GM15510 (cell line): Measurements from ENCODE around the gene PIGW.

Source experiments
- POLR2A ChIP-seq: IDR thresholded peaks from 3 replicates; pipeline ENCODE4 v1.6.1; 2011; ENCODE audit warnings: borderline replicate concordance; ENCODE audit not compliant: insufficient read length; ENCODE audit errors: extremely low read depth

Gene PIGW

GRCh38 chr17:36501963-36502362, 32.8 kb upstream of the PIGW start:
- no peak for TF ChIP-seq POLR2A

- TF ChIP-seq POLR2A, result no peak
These were observed 31.2 kb upstream of the PIGW start for GRCh38 chr17:36503456-36504155.

DNA sequence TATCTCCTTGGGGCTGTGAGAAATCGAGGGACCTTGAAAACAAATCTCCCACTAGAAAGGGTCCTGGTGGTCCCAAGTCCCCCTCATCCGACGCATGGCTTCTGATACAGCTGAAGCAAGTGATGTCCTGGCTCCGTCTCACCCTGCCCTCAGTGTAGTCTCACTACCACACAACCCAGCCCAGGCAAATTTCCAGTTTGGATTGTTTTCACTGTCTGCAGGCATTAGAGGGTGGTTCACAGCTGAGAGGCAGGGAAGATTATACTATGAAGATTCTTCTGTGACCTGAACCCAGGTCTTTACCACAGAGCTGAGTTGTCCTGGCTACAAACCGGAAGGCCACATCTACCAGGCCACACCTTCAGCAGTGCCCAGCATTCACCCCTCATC, 30.6 kb upstream of the PIGW start:
- no peak for TF ChIP-seq POLR2A

DNA sequence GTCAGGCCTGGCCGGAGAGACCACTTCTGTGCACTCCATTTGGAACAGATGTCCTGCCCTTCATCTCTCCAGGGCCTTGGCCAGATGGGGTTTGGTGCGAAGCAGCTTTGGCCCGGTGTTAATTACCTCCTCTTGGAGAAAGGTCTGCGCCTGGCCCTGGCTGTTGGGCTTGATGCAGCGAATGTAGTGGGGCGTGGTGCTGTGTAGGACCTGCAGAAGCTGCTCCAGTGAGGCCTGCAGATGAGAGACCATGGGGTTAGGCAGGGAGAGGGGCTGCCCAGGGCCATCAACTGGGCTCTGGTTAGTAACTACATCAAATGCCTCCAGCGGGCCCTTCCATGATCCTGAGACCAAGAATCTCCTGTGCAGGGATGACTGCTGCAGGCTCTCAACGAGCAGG, 29.6 kb upstream of the PIGW start:
- TF ChIP-seq POLR2A, result no peak

DNA sequence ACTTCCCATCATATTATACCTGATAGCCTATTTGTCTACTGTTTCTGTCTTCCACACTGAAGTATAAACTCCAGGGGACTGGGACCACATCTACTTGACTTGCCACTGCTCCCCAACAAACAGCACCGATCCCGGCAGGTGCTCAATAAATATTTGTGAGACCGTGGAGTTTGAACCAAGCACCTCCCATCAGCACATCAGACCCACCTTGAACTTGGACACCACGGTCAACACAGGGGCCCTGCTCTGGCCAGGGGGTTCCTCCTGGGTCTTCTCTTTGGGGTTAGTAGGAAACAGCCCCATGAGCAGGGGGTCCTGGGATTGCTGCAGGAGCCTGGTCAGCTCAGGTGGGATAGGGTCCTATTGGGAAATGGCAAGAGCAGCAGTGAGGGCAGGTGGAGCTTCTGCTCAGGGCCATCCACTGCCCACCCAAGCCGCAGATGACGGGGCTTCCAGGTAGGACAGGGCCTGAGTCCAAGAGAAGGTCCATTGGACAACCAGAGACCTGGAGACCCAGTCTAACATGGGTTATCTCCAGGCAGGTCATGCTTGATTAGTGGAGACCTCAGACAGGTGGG, 28.4 kb upstream of the PIGW start:
- no peak for TF ChIP-seq POLR2A

GRCh38 chr17:36506831-36507230, 28.0 kb upstream of the PIGW start:
- no peak for TF ChIP-seq POLR2A

GRCh38 chr17:36507266-36507665, 27.5 kb upstream of the PIGW start:
- TF ChIP-seq POLR2A, result no peak

GRCh38 chr17:36509272-36509985, 25.4 kb upstream of the PIGW start:
- TF ChIP-seq POLR2A, result no peak

GRCh38 chr17:36510636-36511035, 24.2 kb upstream of the PIGW start:
- TF ChIP-seq POLR2A, result no peak

DNA sequence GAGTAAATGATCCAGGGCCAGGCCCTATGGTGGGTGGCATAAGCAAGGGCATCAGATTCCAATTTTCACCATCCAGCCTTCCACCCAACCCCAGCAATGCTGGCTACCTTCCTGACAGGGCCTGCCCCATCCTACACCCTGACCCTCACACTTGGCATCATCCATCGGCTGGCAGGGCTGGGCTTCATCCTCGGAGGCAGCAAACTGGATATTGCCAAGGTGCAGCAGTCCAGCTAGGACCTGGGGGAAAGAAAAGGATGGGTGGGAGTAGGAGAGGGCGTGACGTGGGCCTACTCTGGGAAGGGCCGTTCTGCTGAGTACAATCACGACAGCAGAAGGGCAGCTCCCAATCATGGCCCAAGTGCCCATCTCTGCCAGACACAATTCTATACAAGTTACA, 23.6 kb upstream of the PIGW start:
- no peak for TF ChIP-seq POLR2A

DNA sequence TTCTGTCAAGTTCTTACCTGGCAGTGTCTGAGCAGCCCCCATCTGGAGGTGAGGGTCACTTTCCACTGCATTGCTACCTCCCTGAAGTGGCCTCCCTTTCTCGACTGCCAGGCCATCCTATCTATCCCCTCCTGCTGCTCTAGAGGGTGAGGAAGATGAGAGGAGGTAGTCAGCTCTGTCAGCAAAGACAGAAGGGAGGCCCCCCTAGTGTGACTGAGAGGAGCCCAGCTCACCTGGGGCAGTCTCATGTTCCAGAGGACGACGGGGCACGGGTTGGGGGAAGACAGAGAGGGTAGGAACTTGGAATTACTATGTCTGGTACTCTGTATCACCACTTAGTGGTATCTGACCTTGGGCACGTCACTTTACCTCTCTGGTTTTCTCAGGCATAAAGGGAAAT, 22.1 kb upstream of the PIGW start:
- no peak for TF ChIP-seq POLR2A

- no peak for TF ChIP-seq POLR2A
These were observed 19.9 kb upstream of the PIGW start for GRCh38 chr17:36514856-36515255.

GRCh38 chr17:36515837-36516236, 18.9 kb upstream of the PIGW start:
- TF ChIP-seq POLR2A, result no peak

GRCh38 chr17:36523113-36523512, 11.7 kb upstream of the PIGW start:
- no peak for TF ChIP-seq POLR2A

DNA sequence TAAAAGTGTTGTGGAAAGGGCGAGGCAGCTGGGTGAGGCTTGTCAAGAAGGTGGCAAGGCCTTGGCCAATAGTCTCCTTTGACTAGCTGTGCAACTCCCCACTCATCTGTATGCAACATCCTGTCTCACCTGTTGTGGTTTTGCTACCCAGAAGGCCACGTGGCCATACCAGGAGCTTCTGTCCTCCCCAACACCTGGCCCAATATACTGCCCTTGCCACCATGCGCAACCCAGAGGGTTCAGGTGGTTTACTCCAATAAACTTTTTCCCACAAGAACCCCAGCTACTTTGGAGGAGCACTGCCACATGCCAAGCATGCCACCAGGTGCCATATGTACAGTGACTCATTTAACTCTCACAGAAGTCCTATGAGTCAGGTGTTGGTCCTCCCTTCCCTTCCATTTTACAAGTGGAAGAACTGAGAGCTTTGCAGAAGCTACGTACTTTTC, 10.3 kb upstream of the PIGW start:
- no peak for TF ChIP-seq POLR2A

DNA sequence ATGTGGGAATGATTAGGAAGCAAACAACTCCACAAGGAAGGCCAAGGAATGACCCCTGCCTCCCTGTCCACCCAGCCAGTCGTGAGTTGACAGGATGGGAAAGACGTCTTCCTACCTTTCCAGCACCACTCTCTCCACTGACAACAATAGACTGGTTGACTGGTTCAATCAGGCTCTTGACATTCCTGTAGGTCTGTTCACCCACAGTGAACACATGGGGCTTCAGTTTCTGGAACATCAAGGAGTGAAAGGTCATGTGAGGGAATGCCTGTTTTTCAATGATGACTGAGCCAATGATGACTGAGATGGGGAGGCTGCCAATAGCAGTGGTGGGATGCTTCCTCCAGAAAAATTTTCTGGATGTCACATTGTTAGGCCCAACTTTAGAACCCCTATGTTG, 9.7 kb upstream of the PIGW start:
- no peak for TF ChIP-seq POLR2A

DNA sequence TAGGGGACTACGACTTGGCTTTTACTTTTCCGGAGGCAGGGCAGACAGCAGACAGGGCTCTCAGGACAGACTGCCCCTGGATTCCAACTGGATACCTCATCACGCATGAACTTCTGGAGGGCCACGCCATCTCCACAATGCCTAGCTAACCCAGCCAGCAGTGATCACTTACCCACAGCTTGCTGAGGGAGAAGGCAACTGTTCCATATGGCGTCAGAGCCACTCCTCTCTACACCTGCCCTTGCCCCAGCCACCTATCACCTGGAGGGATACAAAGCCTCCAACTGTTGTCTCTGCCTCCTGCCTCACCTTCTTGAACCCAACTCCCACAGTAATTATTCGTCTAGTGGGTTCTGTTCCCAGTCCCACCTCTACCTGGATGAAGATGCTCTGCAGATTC, 8.9 kb upstream of the PIGW start:
- TF ChIP-seq POLR2A, result no peak

DNA sequence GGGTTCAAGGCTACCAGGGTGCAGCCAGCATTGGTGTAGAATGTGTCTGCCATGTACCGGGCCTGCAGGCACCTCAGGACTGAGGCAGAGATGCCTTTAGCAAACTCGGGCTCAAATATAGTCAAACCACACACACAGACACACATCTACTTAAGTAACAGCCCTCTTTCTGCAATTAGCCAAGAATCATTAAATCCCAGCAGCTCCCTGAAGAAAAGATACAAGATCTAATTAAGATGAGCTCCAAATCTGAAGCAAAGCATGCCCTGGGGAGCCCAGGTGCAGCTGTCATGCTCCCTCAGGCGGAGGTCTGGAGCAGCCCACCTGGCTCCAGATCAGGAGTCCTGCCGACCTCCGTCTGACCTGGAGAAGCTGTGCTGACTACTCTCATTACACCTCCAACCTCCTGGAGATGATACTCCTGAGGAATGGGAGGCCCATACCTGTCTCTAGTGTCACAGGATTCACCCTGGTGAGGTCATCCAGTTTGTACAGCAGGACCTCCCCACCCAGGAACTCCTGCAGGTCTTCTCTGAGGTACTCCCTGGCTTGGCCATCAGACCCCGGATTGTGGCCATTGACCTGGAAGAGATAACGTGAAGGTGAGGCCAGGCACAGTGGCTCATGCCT, 7.1 kb upstream of the PIGW start:
- no peak for TF ChIP-seq POLR2A
